ACHN (cell line): ENCODE measurements around the gene TDRD1.
"Not testable (repeated sequence)": the region's sequence is repeated elsewhere in the genome, so short reads cannot be mapped to it uniquely, and the experiment has no call there.

ENCODE experiments used
- DNase-seq: peaks from one replicate; pipeline ENCODE4 v3.0.0-alpha.2; 2015
- in situ Hi-C: cut with HindIII; loops from 2 replicates; pipeline ENCODE4 v1.10.0; 2017; ENCODE audit warnings: low sequenced_read_pairs, low pct_ligation_motif_present, low pct_unique_long_range_greater_than_20kb

The TDRD1 gene

DNA sequence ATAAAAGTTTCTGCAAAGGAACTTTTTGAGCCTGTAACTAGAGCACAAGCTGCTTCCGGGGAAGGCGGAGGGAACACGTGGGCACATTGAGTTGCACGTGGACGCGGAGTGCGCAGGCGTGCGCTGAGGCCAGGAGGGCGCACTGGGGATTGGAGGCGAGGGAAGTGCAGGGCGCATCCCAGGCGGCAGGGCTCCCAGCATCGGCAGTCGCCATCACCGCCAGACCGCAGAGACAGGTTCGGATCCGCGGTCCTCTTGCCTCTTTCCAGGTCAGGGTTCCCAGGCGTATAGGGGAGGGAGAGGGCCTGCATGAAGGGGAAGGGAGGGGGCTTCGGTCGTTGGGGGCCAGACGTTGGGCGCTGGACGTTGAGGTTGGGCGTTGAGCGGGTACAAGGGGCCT lies at the start of gene TDRD1:
TSS of gene TDRD1 (plus strand) at position 206 of the 400 bp plus-strand sequence. CDS start 8,479 bp downstream, outside the sequence.
- no peak for DNase-seq

DNA sequence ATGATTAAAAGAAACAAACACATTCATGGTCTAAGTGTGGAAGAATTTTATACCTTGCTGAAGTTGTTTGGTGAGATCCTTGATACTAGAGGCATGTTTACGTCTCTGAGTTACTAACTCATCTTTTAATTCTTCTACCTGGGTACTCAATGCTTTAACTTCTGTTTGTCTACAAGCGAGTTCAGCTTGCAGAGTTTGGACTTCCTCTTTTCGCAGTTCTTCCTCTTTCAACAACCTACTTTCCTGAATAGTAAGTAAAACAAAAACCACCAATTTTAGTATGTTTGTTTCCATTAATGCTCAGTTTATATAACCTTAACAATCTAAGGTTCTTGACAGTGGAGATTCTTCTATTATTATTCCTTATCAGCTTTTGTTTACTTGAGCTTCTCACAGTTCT lies 48.1 kb upstream of the TDRD1 start:
- no peak for DNase-seq
- in situ Hi-C loops: no loop called here

More for the DNA sequence above, at the start of gene TDRD1:
- in situ Hi-C loops: no loop called here

GRCh38 chr10:114135476-114135875 lies 43.7 kb upstream of the TDRD1 start:
- no peak for DNase-seq
- in situ Hi-C loops: no loop called here

DNA sequence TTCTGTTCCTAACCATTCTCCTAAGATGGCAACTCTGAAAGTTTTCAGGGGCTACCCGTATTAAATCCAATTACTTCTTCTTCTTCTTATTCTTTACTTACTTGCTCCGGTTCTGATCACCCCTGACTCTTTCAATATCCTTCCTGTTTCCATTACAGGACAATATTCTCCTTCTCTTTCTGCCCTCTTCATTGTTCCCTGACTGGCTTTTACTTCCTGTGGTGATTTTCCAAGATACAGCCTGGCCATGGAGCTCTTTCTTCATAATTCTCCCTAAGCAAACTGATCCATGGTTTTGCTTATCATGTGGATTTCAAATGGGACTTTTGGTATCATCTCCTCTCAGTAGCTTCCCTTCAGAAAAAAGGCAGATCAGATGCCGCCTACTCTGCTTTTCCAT lies 40.6 kb upstream of the TDRD1 start:
- no peak for DNase-seq
- in situ Hi-C loops: no loop called here

DNA sequence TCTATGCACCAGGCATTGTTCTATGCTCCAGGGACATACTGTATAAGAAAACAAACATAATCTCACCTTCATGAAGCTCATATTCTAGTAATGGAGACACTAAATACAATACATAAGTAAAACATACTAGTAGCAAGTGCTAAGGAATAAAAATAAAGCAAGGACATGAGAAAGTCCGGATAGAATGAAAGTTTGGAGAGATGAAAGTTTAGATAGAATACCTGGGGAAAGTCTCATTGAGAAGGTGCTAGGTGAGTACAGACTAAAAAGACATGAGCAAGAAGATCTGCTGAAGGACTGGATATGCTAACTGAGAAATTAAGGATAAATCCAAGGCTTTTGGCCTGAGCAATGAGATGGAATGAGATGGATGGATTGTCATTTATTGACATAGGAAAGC lies 39.1 kb upstream of the TDRD1 start:
- no peak for DNase-seq
- in situ Hi-C loops: no loop called here

- in situ Hi-C loops, DNase-seq: not testable (repeated sequence)
Measured at GRCh38 chr10:114140827-114141226, 38.3 kb upstream of the TDRD1 start.

DNA sequence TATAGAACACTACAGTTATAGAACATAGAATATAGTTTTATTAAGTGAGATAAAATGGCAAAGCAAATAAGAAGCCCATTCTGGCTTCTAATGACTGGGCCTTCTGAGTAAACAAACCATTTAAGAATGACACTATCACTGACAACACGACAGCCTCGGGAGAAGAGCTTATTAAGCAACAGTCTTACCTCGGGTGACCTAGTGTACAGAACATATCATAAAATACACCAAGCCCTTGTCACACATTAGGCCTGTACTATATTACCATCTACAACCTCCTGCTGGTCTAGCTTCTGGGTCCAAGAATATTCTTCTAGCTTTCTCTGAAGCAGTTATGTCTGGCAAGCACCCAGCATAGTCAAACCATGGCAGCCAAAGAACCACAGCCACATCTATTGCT lies 37.1 kb upstream of the TDRD1 start:
- in situ Hi-C loops: no loop called here
- no peak for DNase-seq

- in situ Hi-C loops: no loop called here
- no peak for DNase-seq
Measured at GRCh38 chr10:114143160-114143559, 36.0 kb upstream of the TDRD1 start.

GRCh38 chr10:114149476-114149875 lies 29.7 kb upstream of the TDRD1 start:
- in situ Hi-C loops: not testable (repeated sequence)

DNA sequence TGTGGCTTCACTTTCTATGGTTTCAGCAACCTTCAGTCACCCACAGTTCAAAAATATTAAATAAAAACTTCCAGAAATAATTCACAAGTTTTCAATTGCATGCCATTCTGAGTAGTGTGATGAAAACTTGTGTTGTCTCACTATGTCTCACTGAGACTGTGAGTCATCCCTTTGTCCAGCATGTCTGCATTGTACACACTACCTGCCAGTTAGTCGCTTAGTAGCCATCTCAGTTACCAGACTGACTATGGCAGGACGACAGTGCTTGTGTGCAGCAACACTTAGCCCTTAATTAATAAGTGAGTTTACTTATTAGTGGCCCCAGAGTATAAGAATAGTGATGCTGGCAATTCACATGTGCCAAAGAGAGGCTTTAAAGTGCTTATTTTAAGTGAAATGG lies 27.7 kb upstream of the TDRD1 start:
- in situ Hi-C loops: no loop called here
- DNase-seq: peak; percentile 74

More at GRCh38 chr10:114149476-114149875, 29.7 kb upstream of the TDRD1 start:
- not testable (repeated sequence) for DNase-seq

- no peak for DNase-seq
- in situ Hi-C loops: no loop called here
Measured at GRCh38 chr10:114151892-114152291, 27.3 kb upstream of the TDRD1 start.

GRCh38 chr10:114157912-114158311 lies 21.2 kb upstream of the TDRD1 start:
- in situ Hi-C loops: no loop called here
- DNase-seq: no peak

- in situ Hi-C loops: no loop called here
- DNase-seq: no peak
Measured at GRCh38 chr10:114163062-114163461, 16.1 kb upstream of the TDRD1 start.

- DNase-seq: no peak
- in situ Hi-C loops: no loop called here
Measured at GRCh38 chr10:114166043-114166442, 13.1 kb upstream of the TDRD1 start.

- in situ Hi-C loops: no loop called here
Measured at GRCh38 chr10:114166494-114166893, 12.7 kb upstream of the TDRD1 start.

DNA sequence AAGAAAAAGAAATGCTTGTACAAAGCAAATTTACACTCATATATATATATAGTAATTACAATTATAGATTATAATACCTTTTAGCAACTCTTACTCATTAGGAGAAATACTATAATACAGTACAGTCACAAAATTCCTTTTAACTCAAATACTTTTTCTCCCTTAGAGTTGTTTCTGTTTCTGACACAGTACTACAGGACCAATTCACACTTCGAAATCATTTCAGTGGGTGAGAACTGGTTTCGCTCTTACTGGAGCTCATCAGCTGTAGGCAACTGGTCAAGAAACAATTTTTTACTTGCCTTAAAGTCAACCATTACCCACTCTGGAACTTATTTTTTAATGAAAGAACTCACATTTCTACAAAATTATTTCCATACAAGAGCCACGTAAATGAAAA lies 11.2 kb upstream of the TDRD1 start:
- DNase-seq: no peak
- in situ Hi-C loops: no loop called here

More at GRCh38 chr10:114166494-114166893, 12.7 kb upstream of the TDRD1 start:
- DNase-seq: no peak

GRCh38 chr10:114168450-114169009 lies 10.6 kb upstream of the TDRD1 start:
- in situ Hi-C loops: no loop called here
- DNase-seq: no peak

- DNase-seq: peak; percentile 29
- in situ Hi-C loops: no loop called here
Measured at GRCh38 chr10:114172216-114172615, 6.9 kb upstream of the TDRD1 start.

DNA sequence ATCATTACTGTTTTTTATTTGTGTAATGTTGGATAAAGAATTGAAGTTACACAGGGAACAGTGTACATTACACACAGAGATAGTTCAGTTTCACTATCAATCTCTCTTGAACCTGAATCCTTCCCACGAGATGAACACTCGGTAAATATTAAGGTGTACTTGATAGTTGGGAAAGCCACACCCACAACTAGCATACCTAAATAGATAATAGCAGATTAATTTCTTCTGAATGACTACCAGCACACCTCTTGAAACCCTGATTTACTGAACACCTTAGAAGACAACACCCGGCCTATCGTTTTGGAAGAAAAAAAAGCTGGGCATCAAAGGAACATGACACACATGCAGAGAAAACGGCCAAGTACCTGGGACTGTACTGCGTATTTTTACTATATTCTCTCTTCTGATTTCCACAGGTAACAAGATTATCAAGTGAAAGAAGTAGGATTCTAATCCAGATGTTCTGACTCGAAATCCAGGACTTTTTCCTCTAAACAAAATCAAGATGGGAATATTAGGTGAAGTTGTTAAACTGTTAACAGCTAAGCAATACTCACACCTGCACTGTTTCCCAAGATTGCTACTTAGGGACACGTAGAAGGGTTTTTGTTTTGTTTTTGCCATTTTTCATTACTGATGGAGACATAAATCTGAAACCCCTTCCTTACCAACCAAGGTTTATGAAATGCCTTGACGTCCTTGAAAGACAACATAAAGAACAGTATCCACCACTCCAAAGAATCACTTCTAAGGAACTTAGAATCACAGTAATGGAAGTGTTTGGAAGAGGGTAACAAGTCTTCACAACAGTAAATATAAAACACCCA lies 6.2 kb upstream of the TDRD1 start:
- peak; percentile 33 for DNase-seq
- in situ Hi-C loops: no loop called here

GRCh38 chr10:114173603-114173920 lies 5.6 kb upstream of the TDRD1 start:
- no peak for DNase-seq

More at GRCh38 chr10:114173603-114173920, 5.6 kb upstream of the TDRD1 start:
- in situ Hi-C loops: no loop called here
